Heart left ventricle (tissue), 16 donors: ENCODE measurements around the gene FRMD4B. TPM values are rescaled to one million over a fixed set of nuclear protein-coding genes. Genes with fewer than 3 reads are reported as not detected.
A peak's percentile ranks its signal among the peaks of the same experiment; 100 is the strongest.

ENCODE experiments used
- ATAC-seq, 4 donors: fragments of 200-7000 bp; cut with Tn5 transposase; one replicate each; pipeline ENCODE4 v1.9.1; 2020 to 2022; ENCODE audit warnings: moderate library complexity in 4 of 4, mild to moderate bottlenecking in 3 of 4, moderate number of reproducible peaks in 1 of 4
- DNase-seq, 5 donors: peaks; one replicate each; pipeline ENCODE4 v3.0.0-alpha.2; 2020
- H3K27ac ChIP-seq, 12 donors: fragments of 200-600 bp; sonication (generic) in 4 of 12; one replicate each; pipeline versions ENCODE4 v1.5.0 to v1.8.0; 2016 to 2022; ENCODE audit warnings: mild to moderate bottlenecking in 2 of 12
- H3K27me3 ChIP-seq, 9 donors: fragments of 200-600 bp; sonication (generic) in 2 of 9; one replicate each; pipeline versions ENCODE4 v1.5.1 to v1.8.0; 2016 to 2022; ENCODE audit warnings: mild to moderate bottlenecking in 3 of 9
- H3K36me3 ChIP-seq, 9 donors: fragments of 200-600 bp; sonication (generic) in 2 of 9; one replicate each; pipeline versions ENCODE4 v1.5.0 to v1.8.0; 2018 to 2022; ENCODE audit warnings: mild to moderate bottlenecking in 2 of 9
- H3K4me1 ChIP-seq, 12 donors: fragments of 200-600 bp; sonication (generic) in 4 of 12; one replicate each; pipeline versions ENCODE4 v1.5.0 to v1.8.0; 2016 to 2022; ENCODE audit warnings: mild to moderate bottlenecking in 3 of 12
- H3K4me3 ChIP-seq, 12 donors: fragments of 200-600 bp; sonication (generic) in 4 of 12; one replicate each; pipeline versions ENCODE4 v1.5.0 to v1.8.0; 2017 to 2022; ENCODE audit warnings: mild to moderate bottlenecking in 9 of 12, moderate library complexity in 4 of 12
- H3K9me3 ChIP-seq, 12 donors: fragments of 200-600 bp; sonication (generic) in 4 of 12; one replicate each; pipeline versions ENCODE4 v1.5.0 to v1.8.0; 2016 to 2022; ENCODE audit warnings: mild to moderate bottlenecking in 1 of 12
- POLR2A ChIP-seq, 2 donors: fragments of 450-650 bp; IDR thresholded peaks; one replicate each; pipeline ENCODE4 v1.6.1; 2017; ENCODE audit warnings: antibody characterized with exemption in 2 of 2, mild to moderate bottlenecking in 2 of 2, moderate library complexity in 2 of 2
- WGBS, 4 donors: extraction: QIAGEN DNeasy Blood & Tissue Kit in 2 of 4; methylation state at CpG; one replicate each; pipeline versions ENCODE4 v1.1.5 to v1.1.7; 2013 to 2018; 5-methylcytosine and 5-hydroxymethylcytosine counted together
- intact Hi-C, 10 donors: fragments of 100-400 bp; cut with DNase I; formaldehyde crosslinking; loops; one replicate each; pipeline versions ENCODE4 v1.11.1 to v1.14.2; 2022
- polyA plus RNA-seq, 2 donors: library from polyadenylated mRNA; stranded (reverse); fragments of 200-250 nt; gene quantifications; one replicate each; pipeline ENCODE4 v1.2.3, GENCODE V29; 2013
- total RNA-seq, 9 donors: library from RNA; depleted of rRNA in 2 of 9; stranded (reverse); fragments of >200 nt in 2 of 9; fragmentation: NEBNext Ultra II Directional in 3 of 9; extraction: Animal tissue kit (Norgen Biotek cat#: 25700) in 3 of 9; gene quantifications; one replicate each; pipeline versions ENCODE4 v1.1.0 to v1.2.4, GENCODE V29; 2016 to 2023
- TF ChIP-seq, protein P1 (sequence below), 12 donors: fragments of 200-600 bp; sonication (generic) in 4 of 12; IDR thresholded peaks; one replicate each; pipeline versions ENCODE4 v1.5.0 to v1.8.0; 2018 to 2022; ENCODE audit warnings: antibody characterized with exemption in 12 of 12, mild to moderate bottlenecking in 5 of 12
- donor health status: ischemic (EF 13 %, LVEDD 7.1; RV severe dilation, severe dysfunction).
- donor health status: healthy with polysubstance abuse.
- donor health status: DM: no; HTN: yes; CAD: no.
- donor health status: DM: no; HTN: no; CAD: no.
- donor health status: ischemic (EF 25% LVEDD 6.9; RV normal size, moderate dysfunction).
- donor health status: ischemic (EF 25% LVEDD 5.7; RV mildly dilated, moderate dysfunction).
- donor health status: healthy.
- donor health status: DM: yes; HTN: yes; CAD: no.
- donor health status: ischemic (EF 35%, LVEDD 5.7; RV mildly dilated, moderate dysfunction).
- donor health status: nonischemic (EF 11% LVEDD 7.7; RV severe dilation, severe dysfunction).
- donor health status: DM: yes; HTN: yes; CAD: no.
- donor health status: PGD.
- donor health status: ischemic (EF 29% LVEDD 5.4; RV normal size, mild dysfunction).
- donor health status: nonischemic (EF 23%, LVEDD 6.1; RV moderate dilation, normal function).

Gene FRMD4B
- total and polyA plus RNA-seq, 11 donors: 3.4 to 42.8 (median 10.9) TPM

DNA sequence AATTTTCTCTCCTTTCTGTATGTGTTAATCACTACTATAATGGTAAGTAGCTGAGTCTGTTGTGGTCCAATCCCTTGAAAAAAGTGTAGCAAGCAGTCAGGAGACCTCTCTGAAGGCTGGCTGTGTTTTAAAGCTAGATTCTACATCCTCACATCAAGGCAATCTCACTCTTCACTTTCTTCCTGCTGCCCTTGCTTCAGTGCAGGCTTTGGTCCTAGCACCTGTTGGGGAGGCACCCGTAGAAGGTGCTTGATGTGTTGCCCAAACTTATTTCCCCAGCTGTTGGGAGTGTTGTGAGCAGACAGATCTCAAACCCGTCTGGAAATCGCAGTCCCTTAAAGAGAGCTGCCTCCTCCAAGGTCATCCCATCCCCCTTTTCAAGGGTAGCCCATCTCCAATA is 8.6 kb downstream of the FRMD4B start:
- 86 to 100% (median 93%) methylated on average over 3 of the region's 3 CpGs for WGBS, 4 donors
- DNase-seq (no peak), ATAC-seq (no peak)
- Histone ChIP-seq H3K27me3 (no peaks in the 10 kb centered on the region), H3K4me1 (peaks cover 0 to 28% (median 2%) of the 10 kb centered on the region in 12 donors), H3K36me3 (no peaks in the 10 kb centered on the region), H3K9me3 (no peaks in the 10 kb centered on the region), H3K27ac (no peak overlapping the region), H3K4me3 (no peak overlapping the region)
- TF ChIP-seq POLR2A (IDR thresholded peaks at IDR 0.05): no peak
- TF ChIP-seq, protein P1, sequence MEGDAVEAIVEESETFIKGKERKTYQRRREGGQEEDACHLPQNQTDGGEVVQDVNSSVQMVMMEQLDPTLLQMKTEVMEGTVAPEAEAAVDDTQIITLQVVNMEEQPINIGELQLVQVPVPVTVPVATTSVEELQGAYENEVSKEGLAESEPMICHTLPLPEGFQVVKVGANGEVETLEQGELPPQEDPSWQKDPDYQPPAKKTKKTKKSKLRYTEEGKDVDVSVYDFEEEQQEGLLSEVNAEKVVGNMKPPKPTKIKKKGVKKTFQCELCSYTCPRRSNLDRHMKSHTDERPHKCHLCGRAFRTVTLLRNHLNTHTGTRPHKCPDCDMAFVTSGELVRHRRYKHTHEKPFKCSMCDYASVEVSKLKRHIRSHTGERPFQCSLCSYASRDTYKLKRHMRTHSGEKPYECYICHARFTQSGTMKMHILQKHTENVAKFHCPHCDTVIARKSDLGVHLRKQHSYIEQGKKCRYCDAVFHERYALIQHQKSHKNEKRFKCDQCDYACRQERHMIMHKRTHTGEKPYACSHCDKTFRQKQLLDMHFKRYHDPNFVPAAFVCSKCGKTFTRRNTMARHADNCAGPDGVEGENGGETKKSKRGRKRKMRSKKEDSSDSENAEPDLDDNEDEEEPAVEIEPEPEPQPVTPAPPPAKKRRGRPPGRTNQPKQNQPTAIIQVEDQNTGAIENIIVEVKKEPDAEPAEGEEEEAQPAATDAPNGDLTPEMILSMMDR (IDR thresholded peaks at IDR 0.05): no peak
- intact Hi-C loops: no loop called here

DNA sequence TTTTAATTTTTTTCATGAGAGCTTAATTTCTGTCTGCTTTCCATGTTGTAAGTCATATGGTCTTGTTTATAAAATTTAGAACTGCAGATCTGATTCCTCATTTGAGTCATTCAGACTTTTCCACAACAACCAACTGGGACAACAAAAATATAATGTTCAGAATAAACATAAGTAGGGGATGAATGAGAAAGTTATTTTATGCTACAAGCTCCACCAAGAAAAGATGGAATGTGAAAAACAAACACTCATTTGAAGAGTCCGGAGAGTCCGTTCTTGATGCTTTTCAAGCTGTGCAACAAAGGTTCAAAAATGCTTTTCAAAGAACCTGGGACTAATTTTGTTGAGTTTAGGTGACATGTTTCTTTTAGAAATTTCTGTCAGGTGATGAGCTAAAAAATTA is 9.2 kb downstream of the FRMD4B start:
- Histone ChIP-seq H3K36me3 (no peaks in the 10 kb centered on the region), H3K9me3 (no peaks in the 10 kb centered on the region), H3K27me3 (no peaks in the 10 kb centered on the region), H3K4me1 (peaks cover 0 to 28% (median 2%) of the 10 kb centered on the region in 12 donors), H3K4me3 (no peak overlapping the region), H3K27ac (no peak overlapping the region)
- ATAC-seq (no peak), DNase-seq (no peak)
- no peak for TF ChIP-seq POLR2A (IDR thresholded peaks at IDR 0.05)
- TF ChIP-seq, protein P1 (IDR thresholded peaks at IDR 0.05): no peak
- intact Hi-C loops: no loop called here
- WGBS, 4 donors: 94 to 97% (median 96%) methylated on average over 2 of the region's 2 CpGs

DNA sequence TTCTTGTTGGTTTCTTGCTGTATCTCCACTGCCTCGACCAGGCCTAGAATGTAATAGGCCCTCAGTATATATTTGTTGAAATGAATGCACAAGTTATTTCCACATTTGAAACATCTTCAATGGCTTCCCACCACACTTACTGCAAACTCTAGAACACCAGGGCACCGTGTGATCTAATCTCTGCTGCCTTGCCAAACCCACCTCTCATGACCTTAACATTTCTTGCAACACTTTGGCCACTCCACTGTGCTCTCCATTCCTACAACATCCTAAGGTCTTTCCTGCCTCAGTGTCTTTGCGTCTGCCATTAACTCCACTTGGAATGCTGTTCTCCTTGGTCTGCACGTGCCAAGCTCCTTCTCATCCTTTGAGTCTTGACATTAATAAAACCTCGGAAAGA is 14.1 kb downstream of the FRMD4B start:
- DNase-seq: no peak
- no peaks in the 10 kb centered on the region for H3K36me3 ChIP-seq
- intact Hi-C loops: no loop called here
- TF ChIP-seq POLR2A (IDR thresholded peaks at IDR 0.05): no peak
- TF ChIP-seq, protein P1 (IDR thresholded peaks at IDR 0.05): no peak
- H3K27ac ChIP-seq: no peak overlapping the region
- ATAC-seq: peak in 1 of 4 donors; percentile 20
- H3K4me3 ChIP-seq: no peak overlapping the region
- H3K27me3 ChIP-seq: no peaks in the 10 kb centered on the region
- H3K9me3 ChIP-seq: no peaks in the 10 kb centered on the region
- peaks cover 0 to 45% (median 25%) of the 10 kb centered on the region in 12 donors for H3K4me1 ChIP-seq
- 79 to 86% (median 81%) methylated on average over 5 of the region's 5 CpGs for WGBS, 4 donors

DNA sequence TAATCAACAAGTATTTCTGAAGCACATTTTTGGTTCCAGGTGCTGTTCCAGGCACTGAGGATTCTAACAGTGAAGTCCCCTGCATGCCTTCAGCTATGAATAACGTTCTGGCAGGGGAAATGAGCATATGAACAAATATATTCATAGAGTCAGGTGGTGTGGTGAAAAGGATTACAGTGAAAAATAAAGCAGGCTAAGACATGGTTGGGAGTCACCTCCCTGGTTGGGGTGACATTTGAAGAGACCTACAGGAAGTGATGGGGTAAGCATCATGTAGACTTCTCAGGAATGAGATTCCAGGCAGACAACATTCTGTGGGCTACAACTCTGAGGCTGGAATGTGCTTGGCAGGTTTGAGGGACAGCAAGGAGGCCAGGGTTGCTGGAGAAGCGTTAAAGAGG is 15.0 kb downstream of the FRMD4B start:
- DNase-seq (no peak), ATAC-seq (peak; percentile 16 to 21 (median 18))
- intact Hi-C loops: no loop called here
- TF ChIP-seq POLR2A (IDR thresholded peaks at IDR 0.05): no peak
- TF ChIP-seq, protein P1 (IDR thresholded peaks at IDR 0.05): no peak
- Histone ChIP-seq H3K4me3 (peak overlapping the region in 1 of 12 donors; percentile 34), H3K36me3 (no peaks in the 10 kb centered on the region), H3K9me3 (no peaks in the 10 kb centered on the region), H3K4me1 (peaks cover 0 to 45% (median 25%) of the 10 kb centered on the region in 12 donors), H3K27me3 (no peaks in the 10 kb centered on the region), H3K27ac (peak overlapping the region; percentile 24 to 86 (median 70))
- WGBS, 4 donors: 49 to 62% (median 53%) methylated on average over 2 of the region's 2 CpGs
